Osteoblast (primary cell): ENCODE data around the gene ANKUB1. TPM values are rescaled to one million over a fixed set of nuclear protein-coding genes. Genes with fewer than 3 reads are reported as not detected.
A peak's percentile ranks its signal among the peaks of the same experiment; 100 is the strongest.

Experiments
- DNase-seq: peaks from one replicate; pipeline ENCODE4 v3.0.0; 2011; ENCODE audit warnings: low spot score, mixed read lengths; ENCODE audit not compliant: insufficient read length; ENCODE audit errors: missing footprints
- H2AFZ ChIP-seq: 2 replicates; pipeline ENCODE4 v1.6.0; 2011; ENCODE audit warnings: mild to moderate bottlenecking, low read length
- H3K27ac ChIP-seq: 2 replicates; pipeline ENCODE4 v1.5.1; 2011; ENCODE audit warnings: mild to moderate bottlenecking, low read depth, low read length, moderate library complexity
- H3K27me3 ChIP-seq: 2 replicates; pipeline ENCODE4 v1.6.0; 2012; ENCODE audit warnings: mild to moderate bottlenecking, control low read depth, inconsistent platforms, low read length, moderate library complexity; ENCODE audit not compliant: insufficient read depth
- H3K36me3 ChIP-seq: 2 replicates; pipeline ENCODE4 v1.5.1; 2011; ENCODE audit warnings: mild to moderate bottlenecking, low read length, control low read depth, moderate library complexity; ENCODE audit not compliant: insufficient read depth
- H3K4me1 ChIP-seq: 2 replicates; pipeline ENCODE4 v1.5.1; 2011; ENCODE audit warnings: mild to moderate bottlenecking, low read length, control low read depth, moderate library complexity; ENCODE audit not compliant: insufficient read depth
- H3K4me2 ChIP-seq: 2 replicates; pipeline ENCODE4 v1.6.0; 2011; ENCODE audit warnings: mild to moderate bottlenecking, low read length; ENCODE audit not compliant: insufficient read depth
- H3K4me3 ChIP-seq: fragments of 200-600 bp; sonication (generic); 3 replicates; pipeline ENCODE4 v1.5.1; 2012; ENCODE audit warnings: mild to moderate bottlenecking, low read length, inconsistent platforms; ENCODE audit not compliant: insufficient read depth
- H3K79me2 ChIP-seq: 2 replicates; pipeline ENCODE4 v1.6.0; 2012; ENCODE audit warnings: mild to moderate bottlenecking, low read length, control low read depth, inconsistent platforms; ENCODE audit not compliant: insufficient read depth
- H3K9me3 ChIP-seq: 2 replicates; pipeline ENCODE4 v1.5.1; 2011; ENCODE audit warnings: low read depth, low read length, control low read depth
- H4K20me1 ChIP-seq: 2 replicates; pipeline ENCODE4 v1.6.0; 2012; ENCODE audit warnings: mild to moderate bottlenecking, low read length, control low read depth; ENCODE audit not compliant: insufficient read depth
- total RNA-seq: library from RNA; depleted of rRNA; stranded (reverse); fragments of >200 nt; gene quantifications from 2 replicates; pipeline ENCODE4 v1.2.3, GENCODE V29; 2012
- TF ChIP-seq, protein P1 (sequence below): IDR thresholded peaks from 2 replicates; pipeline ENCODE4 v1.5.1; 2011; ENCODE audit warnings: mild to moderate bottlenecking, low read depth, low read length, moderate library complexity; ENCODE audit errors: extremely low read depth

Gene ANKUB1
- total RNA-seq, 1 donor = under 0.01 TPM

DNA sequence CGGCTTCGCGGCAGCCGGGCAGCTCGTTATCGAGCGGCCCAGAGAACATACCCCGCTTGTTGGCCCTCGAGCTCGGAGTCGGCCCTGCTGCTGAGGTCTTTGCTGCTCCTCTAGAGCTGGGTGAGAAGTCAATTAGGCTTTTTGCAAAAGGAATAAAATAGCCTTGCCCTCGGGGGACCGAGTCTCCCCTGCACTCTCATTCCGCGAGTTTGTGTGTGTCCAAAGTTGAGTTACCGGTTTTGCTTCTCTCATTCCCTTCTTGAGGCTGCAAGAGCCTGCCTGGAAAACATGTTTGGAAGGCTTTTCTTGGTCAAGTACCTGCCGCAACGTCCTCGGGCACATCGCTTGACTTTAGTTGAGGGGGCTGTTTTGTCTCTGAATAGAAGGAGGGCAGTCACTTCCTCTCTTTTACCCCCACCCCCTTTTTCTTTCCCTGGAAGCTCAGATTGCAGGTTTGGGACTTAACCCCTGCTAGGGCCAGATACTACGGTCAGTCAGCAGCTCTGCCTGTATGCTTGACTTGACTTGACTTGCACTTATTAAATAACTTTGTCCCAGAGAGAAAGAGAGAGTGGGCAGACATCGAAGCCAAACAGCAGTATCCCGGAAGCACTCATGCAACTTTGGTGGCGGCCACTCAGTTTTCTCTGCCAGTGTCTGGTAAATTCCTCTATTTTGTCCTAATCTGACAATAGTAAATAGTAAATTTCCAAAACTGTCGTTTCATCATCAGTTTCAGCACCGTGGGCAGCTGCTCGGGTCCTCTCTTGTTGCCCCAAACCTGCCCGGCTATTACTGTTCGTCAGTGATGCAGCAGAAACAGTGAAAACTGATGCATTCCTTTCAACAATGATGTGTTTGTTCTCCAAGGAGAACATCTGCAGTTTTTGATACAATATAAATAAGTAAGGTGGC lies 21.3 kb upstream of the ANKUB1 start:
- Histone ChIP-seq H3K4me3 (peak overlapping the region; percentile 87), H3K36me3 (no peaks in the 10 kb centered on the region), H3K79me2 (peaks cover 46% of the 10 kb centered on the region), H3K9me3 (no peaks in the 10 kb centered on the region), H3K27ac (peak overlapping the region; percentile 88), H2AFZ (peak overlapping the region; percentile 95), H3K4me2 (peak overlapping the region; percentile 98), H3K27me3 (no peaks in the 10 kb centered on the region), H3K4me1 (peaks cover 24% of the 10 kb centered on the region), H4K20me1 (peaks cover 43% of the 10 kb centered on the region)
- DNase-seq = peak; percentile 66
- TF ChIP-seq, protein P1, sequence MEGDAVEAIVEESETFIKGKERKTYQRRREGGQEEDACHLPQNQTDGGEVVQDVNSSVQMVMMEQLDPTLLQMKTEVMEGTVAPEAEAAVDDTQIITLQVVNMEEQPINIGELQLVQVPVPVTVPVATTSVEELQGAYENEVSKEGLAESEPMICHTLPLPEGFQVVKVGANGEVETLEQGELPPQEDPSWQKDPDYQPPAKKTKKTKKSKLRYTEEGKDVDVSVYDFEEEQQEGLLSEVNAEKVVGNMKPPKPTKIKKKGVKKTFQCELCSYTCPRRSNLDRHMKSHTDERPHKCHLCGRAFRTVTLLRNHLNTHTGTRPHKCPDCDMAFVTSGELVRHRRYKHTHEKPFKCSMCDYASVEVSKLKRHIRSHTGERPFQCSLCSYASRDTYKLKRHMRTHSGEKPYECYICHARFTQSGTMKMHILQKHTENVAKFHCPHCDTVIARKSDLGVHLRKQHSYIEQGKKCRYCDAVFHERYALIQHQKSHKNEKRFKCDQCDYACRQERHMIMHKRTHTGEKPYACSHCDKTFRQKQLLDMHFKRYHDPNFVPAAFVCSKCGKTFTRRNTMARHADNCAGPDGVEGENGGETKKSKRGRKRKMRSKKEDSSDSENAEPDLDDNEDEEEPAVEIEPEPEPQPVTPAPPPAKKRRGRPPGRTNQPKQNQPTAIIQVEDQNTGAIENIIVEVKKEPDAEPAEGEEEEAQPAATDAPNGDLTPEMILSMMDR = no peak

DNA sequence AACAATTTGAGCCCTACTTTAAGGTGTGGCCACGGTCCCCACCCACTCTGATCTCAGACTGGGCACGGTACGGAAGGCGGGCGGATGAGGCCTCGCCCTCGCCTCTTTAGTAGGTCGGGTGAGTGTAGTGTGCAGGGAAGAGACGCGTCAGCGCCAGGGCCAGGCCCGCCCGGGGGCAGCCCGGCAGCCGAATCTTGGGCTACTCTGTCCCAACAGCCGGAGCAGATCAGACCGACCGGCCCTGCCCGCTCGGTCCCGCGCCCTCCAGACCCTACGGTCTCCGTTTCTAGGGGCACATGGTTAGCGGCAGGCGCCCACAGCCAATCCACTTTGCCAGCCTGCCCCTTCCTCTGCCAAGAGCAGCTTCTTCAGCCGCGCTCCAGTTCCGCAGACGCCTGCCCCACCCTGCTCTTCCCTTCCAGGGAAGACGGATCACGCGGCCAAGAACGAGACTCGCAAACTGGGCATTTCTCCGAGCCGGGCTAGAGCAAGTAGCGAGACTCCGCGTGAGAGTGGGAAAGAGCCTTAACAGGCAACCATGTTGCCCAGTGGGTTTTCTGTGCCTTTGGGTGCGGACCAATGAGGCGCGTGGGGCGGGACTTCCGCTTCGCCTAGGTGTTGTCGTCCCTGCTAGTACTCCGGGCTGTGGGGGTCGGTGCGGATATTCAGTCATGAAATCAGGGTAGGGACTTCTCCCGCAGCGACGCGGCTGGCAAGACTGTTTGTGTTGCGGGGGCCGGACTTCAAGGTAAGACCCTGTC lies 20.4 kb upstream of the ANKUB1 start, which contains the start of gene RNF13:
Gene RNF13, plus strand, starts transcription at position 610 of the 761 bp plus-strand sequence. CDS start 32,812 bp downstream, outside the sequence.
- peak; percentile 86 for DNase-seq
- Histone ChIP-seq H3K79me2 (peaks cover 38% of the 10 kb centered on the region), H3K9me3 (no peaks in the 10 kb centered on the region), H3K4me3 (peak within 1 kb of the TSS; percentile 87), H2AFZ (peak within 1 kb of the TSS; percentile 95), H3K4me2 (peak within 1 kb of the TSS; percentile 98), H3K4me1 (peaks cover 24% of the 10 kb centered on the region), H3K27ac (peak within 1 kb of the TSS; percentile 88), H3K36me3 (no peaks in the 10 kb centered on the region), H3K27me3 (no peaks in the 10 kb centered on the region), H4K20me1 (peaks cover 36% of the 10 kb centered on the region)
- TF ChIP-seq, protein P1 = no peak

DNA sequence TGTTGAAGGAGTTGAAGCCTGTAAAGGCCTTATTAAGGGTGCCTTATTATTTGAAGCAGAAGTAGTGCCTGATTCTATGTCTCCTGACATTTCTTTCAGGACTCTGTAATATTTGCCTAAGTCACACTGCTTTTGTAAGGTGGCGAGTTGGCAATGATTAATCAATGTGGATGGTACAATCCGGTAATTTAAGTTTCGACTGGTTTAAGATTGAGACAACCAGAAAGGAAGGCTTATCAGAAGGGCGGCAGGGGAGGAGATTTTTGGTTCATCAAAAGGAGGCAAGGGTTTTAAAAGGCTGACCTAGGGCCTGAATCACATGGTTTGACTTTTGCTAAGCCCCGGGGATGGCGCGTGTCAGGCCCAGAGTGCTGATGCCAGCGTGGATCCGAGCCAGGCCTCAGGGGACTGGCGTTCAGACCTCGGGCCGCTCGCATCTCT lies 19.8 kb upstream of the ANKUB1 start:
- Histone ChIP-seq H3K36me3 (no peaks in the 10 kb centered on the region), H4K20me1 (peaks cover 30% of the 10 kb centered on the region), H3K4me1 (peaks cover 21% of the 10 kb centered on the region), H2AFZ (peak overlapping the region; percentile 95), H3K79me2 (peaks cover 32% of the 10 kb centered on the region), H3K9me3 (no peaks in the 10 kb centered on the region), H3K27ac (peak overlapping the region; percentile 88), H3K27me3 (no peaks in the 10 kb centered on the region), H3K4me2 (peak overlapping the region; percentile 98), H3K4me3 (peak overlapping the region; percentile 87)
- TF ChIP-seq, protein P1 = no peak
- peak; percentile 23 for DNase-seq

GRCh38 chr3:149810846-149811245 lies 18.5 kb upstream of the ANKUB1 start:
- Histone ChIP-seq H2AFZ (no peak overlapping the region), H3K36me3 (no peaks in the 10 kb centered on the region), H3K4me2 (no peak overlapping the region), H3K4me1 (peaks cover 16% of the 10 kb centered on the region), H3K27me3 (no peaks in the 10 kb centered on the region), H3K27ac (no peak overlapping the region), H3K4me3 (no peak overlapping the region), H4K20me1 (peaks cover 18% of the 10 kb centered on the region), H3K9me3 (no peaks in the 10 kb centered on the region), H3K79me2 (peaks cover 19% of the 10 kb centered on the region)
- TF ChIP-seq, protein P1 = no peak
- no peak for DNase-seq
